HG03066 (cell line): ENCODE measurements around the gene GINS2.

Experiments used
- ATAC-seq: cut with Tn5 transposase; IDR thresholded peaks from one replicate; pipeline ENCODE4 v1.9.1; 2021; ENCODE audit warnings: low read depth; ENCODE audit not compliant: unreplicated experiment

GINS2 gene

DNA sequence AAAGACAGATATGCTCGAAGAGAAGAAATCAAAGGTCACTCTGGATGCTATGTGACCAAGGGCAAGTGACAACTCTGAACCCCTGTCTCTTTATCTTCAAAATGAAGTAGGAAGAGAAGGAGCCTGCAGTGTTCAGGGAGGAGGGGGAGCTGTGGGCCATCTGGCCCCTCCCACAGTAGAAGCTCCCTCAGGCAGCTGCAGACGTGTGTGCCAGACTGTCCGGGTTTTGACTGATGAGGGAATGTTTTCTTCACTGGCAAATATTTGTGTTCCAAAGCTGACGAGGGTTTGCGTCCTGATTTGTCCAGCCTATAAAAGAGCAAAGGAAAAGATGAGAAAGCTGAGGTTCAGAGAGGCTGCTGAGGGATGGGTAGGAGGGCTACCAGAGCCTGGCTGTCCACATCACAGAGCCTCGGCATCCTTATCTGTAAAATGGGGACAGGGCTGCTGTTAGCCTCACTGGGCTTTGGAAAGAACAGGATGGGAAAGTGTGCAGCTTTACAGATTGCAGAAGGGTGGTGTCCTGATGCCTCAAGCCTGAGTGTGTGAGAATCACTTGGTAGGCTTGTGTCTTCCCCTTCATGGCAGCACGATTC, 1.8 kb upstream of the GINS2 start:
- no peak for ATAC-seq

DNA sequence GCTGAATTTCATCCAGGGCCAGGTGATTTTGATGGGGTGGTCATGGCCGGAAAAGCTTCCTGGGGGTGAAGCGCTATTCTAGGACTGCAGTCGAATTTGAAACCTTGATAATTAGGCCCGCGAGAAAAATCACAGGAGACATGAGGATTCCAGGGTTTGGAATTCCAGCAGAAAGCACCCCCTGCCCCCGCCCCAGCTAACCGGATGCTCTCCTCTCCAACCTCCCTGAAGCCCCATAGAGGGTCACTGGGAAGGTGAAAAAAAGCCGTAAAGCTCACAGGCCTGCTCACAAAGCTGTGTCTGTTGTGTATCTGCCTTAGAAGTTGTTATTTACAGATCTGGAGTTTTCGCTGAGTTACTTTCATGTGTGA, 1.2 kb upstream of the GINS2 start:
- ATAC-seq = no peak

DNA sequence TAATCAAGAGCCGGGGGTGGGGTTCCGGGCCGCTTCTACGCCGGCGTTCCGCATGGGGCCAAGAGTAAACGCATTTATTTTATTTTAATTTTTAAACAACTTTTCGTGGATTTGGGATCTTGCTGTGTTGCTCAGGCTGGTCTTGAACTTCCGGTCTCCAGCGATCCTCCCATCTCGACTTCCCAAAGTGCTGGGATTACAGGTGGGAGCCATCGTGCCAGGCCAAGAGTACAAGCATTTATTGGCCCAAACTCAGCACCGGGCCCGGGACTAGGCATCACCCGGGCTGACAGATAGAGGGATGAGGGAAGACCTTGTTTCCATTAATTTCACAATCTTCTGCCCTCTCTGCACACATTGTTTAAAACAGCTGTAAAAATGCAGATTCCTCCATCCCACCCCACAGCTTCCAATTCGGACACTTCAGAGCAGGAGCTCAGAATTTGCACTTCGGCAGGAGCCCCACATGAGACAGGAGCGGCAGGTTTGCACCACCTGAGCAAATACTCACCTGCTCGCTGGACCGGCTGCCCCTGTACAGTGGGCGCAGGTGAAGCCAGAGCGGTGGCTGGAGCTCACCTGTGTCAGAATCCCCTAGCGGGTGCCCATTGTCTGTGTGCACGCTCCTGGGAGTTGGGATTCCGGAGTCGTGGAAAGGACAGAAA, 663 bp upstream of the GINS2 start:
- no peak for ATAC-seq

DNA sequence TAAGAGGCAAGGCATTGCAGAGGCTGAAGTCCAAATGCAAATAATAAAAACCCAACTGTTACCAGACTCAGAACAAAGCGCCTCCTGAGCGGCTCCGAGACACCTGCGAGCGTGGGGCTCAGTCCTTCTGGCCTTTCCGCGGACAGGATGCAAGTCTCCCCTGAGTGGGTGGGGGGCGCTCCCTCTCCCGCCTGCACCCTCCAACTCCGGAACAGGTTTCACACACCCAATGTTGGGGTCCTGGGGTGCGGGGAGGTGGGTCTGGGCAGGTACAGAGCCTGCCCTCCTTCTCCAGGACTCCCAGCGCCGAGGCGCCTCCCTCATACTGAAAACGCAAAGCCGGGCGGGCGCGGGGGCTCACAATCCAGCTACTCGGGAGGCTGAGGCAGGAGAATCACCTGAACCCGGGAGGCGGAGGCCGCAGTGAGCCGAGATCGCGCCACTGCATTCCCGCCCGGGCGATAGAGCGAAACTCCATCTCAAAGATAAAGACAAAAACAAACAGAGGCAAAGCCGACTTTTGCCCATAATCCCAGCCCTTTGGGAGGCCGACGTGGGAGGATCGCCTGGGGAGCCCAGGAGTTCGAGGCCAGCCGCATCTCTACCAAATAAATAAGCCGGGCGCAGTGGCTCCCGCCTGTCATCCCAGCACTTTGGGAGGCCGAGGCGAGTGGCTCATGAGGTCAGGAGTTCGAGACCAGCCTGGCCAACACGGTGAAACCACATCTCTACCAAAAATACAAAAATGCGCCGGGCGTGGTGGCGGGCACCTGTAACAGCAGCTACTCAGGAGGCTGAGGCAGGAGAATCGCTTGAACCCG, 893 bp downstream of the GINS2 start:
- ATAC-seq = no peak

DNA sequence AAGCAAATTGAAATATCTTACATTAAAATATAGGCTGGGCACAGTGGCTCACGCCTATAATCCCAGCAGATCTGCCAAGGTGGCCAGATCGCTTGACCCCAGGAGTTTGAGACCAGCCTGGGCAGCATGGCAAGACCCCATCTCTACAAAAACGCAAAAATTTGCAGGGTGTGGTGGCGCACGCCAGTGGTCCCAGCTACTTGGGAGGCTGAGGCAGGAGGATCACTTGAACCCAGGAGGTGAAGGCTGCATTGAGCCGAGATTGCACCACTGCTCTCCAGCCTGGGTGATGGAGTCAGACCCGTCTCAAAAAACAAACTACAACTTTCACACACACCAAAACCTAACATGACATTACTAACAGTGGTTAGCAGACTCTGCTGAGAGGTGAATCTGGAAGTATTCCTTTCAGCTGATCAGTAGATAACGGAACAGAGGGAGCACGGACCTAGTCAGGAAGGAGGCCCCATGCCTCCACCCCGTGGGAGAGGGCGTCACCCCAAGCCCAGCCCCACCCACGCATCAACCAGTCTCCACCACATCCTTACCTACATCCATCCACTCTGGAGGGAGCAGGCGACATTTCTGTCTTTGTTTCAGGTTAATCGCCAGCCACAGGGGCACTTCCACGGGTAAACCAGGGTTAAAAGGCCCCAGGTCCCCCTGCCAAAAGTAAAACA, 1.7 kb downstream of the GINS2 start:
- ATAC-seq = no peak

DNA sequence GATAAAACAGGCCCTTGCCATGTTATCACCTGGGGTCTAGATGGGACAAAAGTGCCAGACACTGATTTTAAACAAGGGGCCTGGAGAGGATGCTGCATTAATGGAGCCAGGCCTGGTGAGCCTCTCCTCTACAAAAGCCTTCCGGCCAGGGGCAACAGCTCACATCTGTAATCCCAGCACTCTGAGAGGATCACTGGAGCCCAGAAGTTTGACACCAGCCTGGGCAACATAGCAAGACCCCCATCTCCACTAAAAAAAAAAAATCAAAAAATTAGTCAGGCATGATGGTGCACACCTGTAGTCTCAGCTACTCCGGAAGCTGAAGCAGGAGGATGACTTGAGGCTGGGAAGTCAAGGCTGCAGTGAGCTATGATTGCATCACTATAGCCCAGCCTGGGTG, 3.5 kb downstream of the GINS2 start:
- no peak for ATAC-seq

DNA sequence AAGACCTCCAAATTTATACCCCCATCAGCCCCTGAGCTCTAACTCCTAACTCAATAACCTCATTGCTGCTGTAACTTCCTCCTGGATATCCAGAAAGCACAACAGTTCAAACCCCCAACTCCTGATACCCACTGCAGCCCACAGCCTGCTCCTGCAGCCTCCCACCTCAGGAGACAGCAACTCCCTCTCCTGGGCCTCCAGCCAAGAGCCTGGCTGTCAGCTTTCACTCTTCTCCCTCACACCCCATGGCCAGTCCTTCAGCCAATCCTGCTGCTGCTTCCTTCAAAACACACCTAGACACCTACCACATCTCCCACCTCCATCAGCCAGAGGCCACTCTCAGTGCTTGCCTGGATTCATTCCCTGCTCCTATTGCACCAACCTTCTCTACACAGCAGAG, 5.4 kb downstream of the GINS2 start:
- ATAC-seq = no peak

DNA sequence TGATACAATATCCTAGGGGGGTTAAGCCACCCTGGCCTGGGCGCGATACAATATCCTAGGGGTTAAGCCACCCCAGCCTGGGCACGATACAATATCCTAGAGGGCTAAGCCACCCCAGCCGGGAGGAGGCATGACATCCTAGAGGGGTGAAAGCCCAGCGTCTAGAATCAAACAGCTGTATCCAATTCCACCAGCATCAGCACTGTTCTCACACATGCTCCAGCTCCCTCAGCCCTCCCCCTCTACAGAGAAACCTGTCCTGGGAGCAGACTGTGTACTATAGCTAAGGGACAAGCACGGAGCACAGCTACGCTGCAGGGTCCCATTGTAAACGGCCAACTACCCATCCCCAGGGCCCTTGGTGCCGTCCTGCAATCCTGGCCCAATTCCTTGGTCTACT, 6.2 kb downstream of the GINS2 start:
- no peak for ATAC-seq

DNA sequence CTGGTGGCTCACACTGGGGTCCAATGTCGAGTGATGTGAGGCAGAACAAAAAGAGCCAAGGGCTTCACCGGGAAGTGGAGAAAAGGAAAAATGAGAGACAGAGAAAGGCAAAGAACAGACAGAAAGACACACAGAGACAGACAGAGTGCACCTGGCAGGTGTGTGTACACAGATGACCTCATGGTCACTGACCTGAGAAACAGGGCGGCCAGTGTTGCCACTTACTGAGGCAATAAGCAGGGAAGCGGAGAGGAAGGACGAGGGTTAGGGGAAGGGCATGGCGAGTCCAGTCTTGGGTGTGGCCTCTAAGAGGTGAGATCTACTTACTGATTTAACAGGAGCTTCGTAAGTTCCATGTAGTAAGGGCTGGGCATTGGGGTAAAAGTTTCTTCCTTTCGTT, 7.5 kb downstream of the GINS2 start:
- ATAC-seq = no peak

DNA sequence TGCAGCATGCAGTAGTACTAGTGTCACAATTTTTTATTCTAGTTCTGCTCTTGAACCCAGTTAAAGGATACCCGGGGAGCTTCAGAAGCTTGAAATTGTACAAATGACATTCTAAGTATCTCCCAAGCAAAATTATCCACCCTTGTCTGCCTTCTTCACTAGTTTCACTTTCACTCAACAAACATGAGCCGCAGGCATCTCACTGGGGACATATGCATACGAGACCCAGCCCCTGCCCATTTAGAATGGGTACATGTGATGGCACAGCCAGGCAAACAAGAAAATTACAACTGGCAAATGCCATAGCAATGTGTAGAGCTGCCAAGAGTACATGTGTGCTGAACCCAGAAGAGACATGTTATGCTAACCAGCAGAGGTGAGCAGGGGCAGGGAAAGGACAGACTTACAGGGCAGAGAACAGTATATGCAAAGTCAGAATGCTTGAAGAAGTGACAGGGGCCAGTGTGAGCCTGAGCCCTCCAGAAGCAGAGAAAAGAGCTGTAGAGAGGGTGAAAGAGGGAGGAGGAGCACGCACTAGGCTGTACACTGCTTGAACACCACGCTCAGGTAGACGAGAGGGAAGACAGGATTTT, 8.3 kb downstream of the GINS2 start:
- no peak for ATAC-seq

DNA sequence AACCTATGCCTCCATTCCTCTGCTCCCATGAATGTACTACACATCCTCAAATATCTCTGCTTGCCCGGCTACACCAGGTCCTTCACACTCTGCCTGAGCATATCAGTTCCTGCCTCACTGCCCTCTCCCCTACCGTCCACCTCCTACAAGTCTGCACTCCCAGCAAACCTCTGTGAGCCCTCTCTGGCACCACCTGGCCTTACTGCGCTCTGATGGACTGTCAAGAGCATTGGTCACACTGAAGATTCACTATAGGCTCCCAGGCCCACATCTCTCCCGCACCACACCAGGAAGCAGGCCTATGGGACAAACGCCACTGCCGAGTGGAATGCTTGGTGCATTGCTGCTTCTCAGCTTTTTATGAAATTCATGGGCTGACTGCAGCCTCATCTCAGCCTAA, 8.9 kb downstream of the GINS2 start:
- ATAC-seq = no peak

DNA sequence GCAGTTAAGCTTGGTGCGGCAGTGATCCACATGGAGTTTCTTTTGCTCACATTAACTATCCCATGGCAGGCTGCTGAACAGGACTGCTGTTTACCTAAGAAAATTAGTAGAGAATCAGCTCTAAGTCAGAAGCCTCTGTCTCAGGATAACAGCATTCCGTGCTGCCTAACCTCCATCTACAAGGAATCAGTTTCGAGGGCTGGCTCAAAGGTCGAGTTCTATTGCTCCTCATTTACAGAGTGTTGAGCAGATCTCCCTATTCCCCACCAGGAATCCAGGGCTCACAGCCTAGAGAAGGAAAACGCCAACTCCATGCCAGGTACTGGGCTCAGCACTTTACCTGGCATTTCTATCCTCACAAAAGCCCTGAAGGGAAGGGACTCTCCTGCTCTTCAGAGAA, 9.9 kb downstream of the GINS2 start:
- no peak for ATAC-seq

DNA sequence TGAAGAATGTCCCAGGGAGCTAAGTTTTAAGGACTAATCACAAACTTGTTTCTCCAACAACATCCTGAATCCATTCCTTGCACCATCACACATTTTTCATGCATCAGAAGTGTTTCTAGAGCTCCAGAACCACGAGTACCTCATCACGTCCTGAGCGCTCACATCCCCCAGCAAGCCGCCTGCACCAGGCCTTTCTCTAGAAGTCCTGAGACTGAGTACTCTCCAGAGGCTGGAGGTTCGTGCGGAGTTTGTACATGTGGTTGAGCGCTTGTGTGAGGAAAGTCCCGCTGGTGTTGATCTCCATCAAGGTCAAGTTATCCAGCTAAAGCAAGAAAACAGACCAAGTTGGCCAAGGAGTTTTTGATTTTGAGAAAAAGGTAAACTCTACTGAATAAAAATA, 10.7 kb downstream of the GINS2 start:
- no peak for ATAC-seq

DNA sequence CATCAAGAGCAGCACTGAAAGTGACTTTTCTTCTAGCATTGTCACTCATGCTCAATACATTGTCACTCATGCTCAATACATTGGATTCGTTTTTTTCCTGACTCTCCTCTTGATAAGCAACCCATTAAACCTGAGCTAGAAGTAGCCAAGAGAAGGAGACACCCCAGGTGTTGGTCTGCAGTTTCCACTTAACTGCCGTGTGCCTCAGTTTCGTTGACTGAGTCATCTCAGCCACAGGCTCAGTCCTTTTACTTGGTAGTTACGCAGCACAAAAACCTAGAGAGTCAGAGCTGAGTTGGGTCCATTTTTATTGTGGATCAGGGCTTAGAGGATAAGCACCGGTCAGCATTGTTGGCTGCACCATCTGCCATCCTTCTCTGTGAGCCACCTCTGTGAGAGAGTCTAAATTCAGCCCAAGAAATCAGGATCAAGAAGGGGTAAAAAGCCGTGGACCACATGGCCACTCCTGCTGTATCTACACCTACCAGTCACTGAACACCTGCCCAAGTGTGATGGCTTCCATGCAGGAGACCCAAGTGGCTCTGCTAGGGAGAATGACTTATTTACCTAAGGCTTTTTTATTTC, 11.3 kb downstream of the GINS2 start:
- ATAC-seq = no peak

DNA sequence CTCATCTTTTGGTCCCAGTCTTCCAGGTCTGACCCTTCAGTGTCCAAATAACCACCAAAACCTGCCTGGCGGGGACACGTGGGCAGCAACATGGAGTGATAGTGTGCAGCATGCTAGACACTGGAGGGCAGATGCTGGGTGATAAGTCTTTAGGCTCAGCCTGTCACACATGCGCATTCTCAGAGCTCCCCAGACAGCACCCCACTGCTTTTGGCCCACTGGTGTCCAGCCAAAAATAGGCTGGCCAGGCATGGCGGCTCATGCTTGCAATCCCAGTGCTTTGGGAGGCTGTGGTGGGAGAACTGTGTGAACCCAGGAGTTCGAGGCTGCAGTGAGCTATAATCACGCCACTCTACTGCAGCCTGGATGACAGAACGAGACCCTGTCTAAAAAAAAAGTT, 12.3 kb downstream of the GINS2 start:
- ATAC-seq = no peak

DNA sequence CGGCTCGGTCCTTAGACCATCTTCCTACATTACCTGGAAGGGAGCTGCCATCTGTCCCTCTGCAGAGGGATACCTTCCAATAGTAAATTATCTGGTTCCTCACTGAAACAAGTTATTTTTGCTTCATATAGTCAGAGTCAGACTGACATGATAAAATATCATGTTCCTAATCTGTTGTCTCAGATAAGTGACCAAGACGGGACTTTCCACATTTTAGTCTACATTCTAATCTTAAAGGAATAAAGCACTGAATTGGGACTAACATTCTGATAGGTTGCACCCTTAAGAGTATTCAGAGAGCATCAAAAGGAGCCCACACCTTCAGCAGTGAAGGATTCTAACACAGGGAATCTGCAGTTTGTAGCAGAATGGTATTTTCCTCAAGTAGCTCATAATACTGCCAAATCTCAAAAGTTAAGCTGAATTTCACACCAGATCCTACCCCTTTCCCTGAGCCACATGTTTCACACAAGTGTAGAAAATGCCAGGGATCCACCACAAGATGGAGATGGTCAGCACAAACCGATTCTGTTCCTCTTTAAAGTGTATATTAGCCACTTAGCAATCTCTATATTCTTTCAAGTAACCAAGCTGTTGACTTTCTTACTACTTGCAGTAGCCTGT, 13.4 kb downstream of the GINS2 start:
- no peak for ATAC-seq

DNA sequence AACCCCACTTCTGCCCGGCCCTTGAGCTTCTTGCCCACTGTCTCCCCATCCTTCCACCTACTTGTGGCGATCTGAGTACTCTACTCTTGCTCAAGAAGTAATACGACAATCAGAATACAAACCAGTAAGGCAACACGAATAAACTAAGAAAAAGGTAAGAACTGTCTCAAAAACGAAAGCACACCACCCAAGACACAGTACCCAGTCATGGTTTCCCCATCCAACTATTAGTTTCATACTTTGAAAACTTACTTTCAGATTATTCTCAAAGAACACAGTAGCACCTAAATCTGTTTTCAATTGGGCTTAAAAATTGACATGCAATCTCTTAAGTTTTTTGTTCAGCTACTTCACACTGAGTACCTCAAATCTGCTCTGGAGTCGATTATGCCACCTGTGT, 13.9 kb downstream of the GINS2 start:
- no peak for ATAC-seq

DNA sequence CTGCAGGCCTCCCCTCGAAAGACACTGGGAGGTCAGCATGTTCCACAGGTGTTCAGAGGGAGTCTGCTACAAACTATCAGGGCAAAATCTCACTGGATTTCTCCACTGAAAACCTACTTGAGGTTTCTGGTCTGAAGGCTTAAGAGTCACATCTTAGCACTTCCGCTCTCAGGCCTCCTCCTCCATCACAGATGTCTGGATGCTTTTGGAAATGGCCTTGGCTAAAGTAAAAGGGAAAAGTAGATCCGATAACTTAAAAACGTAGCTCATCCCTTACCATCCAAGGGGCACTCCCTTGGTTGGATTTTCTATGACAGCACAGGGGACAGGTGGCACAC, 14.4 kb downstream of the GINS2 start:
- no peak for ATAC-seq

DNA sequence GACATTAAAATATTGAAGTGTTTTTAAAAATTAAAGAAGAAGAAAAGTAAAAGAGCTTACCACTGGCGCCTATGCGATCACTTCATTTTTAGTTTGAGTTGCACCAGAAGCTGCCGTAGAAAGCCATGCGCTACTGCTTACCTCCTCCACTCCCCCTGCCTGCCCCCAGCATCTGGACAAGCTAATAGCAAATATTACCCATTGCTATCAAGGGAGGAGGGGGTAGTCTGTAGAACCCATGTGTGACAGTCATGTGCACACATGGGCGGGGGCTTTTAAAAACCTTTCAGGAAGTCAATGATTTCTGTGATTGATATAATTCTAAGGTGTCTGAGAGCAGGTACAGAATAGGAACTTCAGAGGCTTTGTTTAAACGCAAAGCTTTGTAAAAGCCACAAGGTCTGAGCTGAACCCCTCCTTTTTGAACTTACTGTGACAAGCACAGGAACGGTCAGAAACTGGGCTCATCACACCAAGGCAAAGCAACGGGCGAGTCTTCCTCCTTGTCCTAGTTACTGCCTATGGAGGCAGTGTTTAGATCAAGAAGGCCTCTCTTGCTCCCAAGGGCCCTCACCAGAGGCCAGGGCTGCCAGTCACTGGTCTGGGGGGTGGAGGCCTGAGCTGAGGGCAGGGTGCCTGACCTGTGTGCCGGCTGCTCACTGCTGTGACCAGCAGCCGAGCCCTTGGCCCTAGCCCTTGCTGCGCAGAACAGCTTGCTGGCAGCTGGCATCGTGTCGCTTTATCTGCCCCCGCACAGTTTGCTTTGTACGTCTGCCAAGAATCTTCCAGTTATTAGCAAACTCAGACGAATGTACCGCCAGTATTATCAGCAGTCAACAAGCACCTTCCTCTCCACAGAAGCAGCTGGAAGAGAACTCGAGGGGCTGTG, 15.0 kb downstream of the GINS2 start:
- no peak for ATAC-seq
